Measurements from ENCODE around the gene LRRC3.

Gene LRRC3

DNA sequence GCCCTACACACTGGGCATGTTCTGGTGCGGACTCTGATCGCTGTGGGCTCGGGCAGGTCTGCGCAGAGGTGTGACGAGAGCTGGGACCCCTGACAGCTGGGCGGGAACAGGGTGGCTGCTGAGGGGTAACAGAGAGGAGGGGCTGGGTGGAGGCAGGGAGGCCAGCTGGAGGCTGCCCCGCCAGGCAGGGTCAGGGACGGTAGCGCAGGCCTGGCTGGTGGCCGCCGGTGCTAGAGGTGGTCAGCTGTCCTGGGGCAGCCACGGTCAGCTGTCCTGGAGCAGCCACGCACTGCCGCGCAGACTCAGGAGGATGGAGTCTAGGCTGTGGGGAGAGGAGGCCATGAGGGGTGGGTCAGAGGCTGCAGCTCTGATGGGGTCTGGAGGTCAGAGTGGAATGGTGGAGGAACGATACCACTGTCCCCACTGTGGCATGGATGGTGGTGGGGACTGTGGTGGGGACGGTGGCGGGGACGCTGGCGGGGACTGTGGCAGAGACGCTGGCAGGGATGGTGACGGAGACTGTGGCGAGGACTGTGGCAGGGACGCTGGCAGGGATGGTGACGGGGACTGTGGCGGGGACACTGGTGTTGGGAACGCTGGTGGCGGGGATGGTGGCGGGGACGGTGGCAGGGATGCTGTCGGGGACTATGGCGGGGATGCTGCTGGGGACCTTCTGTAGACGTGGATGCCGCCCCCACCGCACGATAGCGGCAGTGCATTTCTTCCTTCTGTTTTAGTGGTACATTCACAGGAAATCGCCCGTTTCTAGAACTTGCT is 21.3 kb upstream of the LRRC3 start:
- Histone ChIP-seq H3K4me1 (ENCODE audit: control insufficient read depth, insufficient read depth, low read depth, low read length) (peaks cover 4% of the 10 kb centered on the region), H3K9me3 (ENCODE audit: control insufficient read depth, low read length) (peaks cover 20% of the 10 kb centered on the region), H2AFZ (ENCODE audit: low read depth, low read length) (no peak overlapping the region), H3K27ac (ENCODE audit: low read length, poor library complexity, severe bottlenecking) (no peak overlapping the region), H2BK12ac (ENCODE audit: low read length in 2 of 2) (no peak overlapping the region), H3K18ac (ENCODE audit: low read depth in 1 of 2, low read length in 2 of 2) (no peak overlapping the region), H3K27me3 (ENCODE audit: control insufficient read depth in 1 of 2, insufficient read depth in 1 of 2, low read length in 2 of 2) (no peaks in the 10 kb centered on the region), H3K4me3 (ENCODE audit: insufficient read depth in 1 of 2, low read depth in 1 of 2, low read length in 2 of 2) (peak overlapping the region in 1 of 2 experiments; percentile 20), H3K4ac (ENCODE audit: low read depth in 1 of 2, low read length in 2 of 2) (no peak overlapping the region), H4K91ac (ENCODE audit: low read length) (no peak overlapping the region), H3K23ac (ENCODE audit: low read length in 2 of 2) (no peak overlapping the region), H3K14ac (ENCODE audit: low read length in 2 of 2) (peak overlapping the region in 1 of 2 experiments; percentile 20), H3K9ac (ENCODE audit: low read length) (no peak overlapping the region), H4K8ac (ENCODE audit: low read length) (no peak overlapping the region), H2AK5ac (ENCODE audit: low read length, severe bottlenecking) (no peak overlapping the region), H3K79me1 (replicated peaks; ENCODE audit: low read length, poor library complexity, severe bottlenecking) (no peaks in the 10 kb centered on the region), H2BK120ac (ENCODE audit: low read depth, low read length) (no peak overlapping the region), H3K36me3 (ENCODE audit: control insufficient read depth in 1 of 2, insufficient read depth in 2 of 2, low read depth in 1 of 2, low read length in 2 of 2) (peaks cover 0 to 3% of the 10 kb centered on the region in 2 experiments), H3K4me2 (ENCODE audit: low read length, poor library complexity, severe bottlenecking) (no peak overlapping the region), H2BK5ac (ENCODE audit: low read depth, low read length, poor library complexity, severe bottlenecking) (no peak overlapping the region), H2BK15ac (ENCODE audit: low read depth, poor library complexity, severe bottlenecking) (no peak overlapping the region)
- no peak for DNase-seq
- 92% methylated on average over 38 of the region's 39 CpGs for WGBS

DNA sequence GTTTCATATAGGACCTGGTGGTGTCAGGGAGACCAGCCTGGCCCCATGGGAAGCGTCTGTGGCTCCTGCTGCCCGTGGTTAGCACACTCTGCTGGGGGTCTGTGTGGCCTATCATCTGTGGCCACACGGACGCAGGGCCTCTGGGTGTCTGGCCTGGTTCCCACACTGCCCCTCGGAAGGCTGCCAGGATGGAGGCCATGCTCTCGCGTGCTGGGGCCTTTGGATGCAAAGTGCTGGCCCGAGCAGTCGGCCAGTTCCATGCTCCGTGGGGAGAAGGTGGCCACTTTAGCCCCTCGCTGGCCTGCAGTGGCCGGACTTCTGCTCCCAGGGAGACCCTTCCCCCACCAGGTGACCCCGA is 20.8 kb upstream of the LRRC3 start:
- DNase-seq = no peak
- Histone ChIP-seq H2AFZ (ENCODE audit: low read depth, low read length) (no peak overlapping the region), H3K4me2 (ENCODE audit: low read length, poor library complexity, severe bottlenecking) (no peak overlapping the region), H2BK12ac (ENCODE audit: low read length in 2 of 2) (no peak overlapping the region), H4K8ac (ENCODE audit: low read length) (no peak overlapping the region), H3K18ac (ENCODE audit: low read depth in 1 of 2, low read length in 2 of 2) (no peak overlapping the region), H4K91ac (ENCODE audit: low read length) (no peak overlapping the region), H2BK120ac (ENCODE audit: low read depth, low read length) (no peak overlapping the region), H3K9ac (ENCODE audit: low read length) (no peak overlapping the region), H3K27me3 (ENCODE audit: control insufficient read depth in 1 of 2, insufficient read depth in 1 of 2, low read length in 2 of 2) (no peaks in the 10 kb centered on the region), H3K4me1 (ENCODE audit: control insufficient read depth, insufficient read depth, low read depth, low read length) (peaks cover 4% of the 10 kb centered on the region), H3K27ac (ENCODE audit: low read length, poor library complexity, severe bottlenecking) (no peak overlapping the region), H3K79me1 (replicated peaks; ENCODE audit: low read length, poor library complexity, severe bottlenecking) (no peaks in the 10 kb centered on the region), H3K4me3 (ENCODE audit: insufficient read depth in 1 of 2, low read depth in 1 of 2, low read length in 2 of 2) (no peak overlapping the region), H2AK5ac (ENCODE audit: low read length, severe bottlenecking) (no peak overlapping the region), H3K23ac (ENCODE audit: low read length in 2 of 2) (no peak overlapping the region), H3K4ac (ENCODE audit: low read depth in 1 of 2, low read length in 2 of 2) (no peak overlapping the region), H3K14ac (ENCODE audit: low read length in 2 of 2) (no peak overlapping the region), H3K9me3 (ENCODE audit: control insufficient read depth, low read length) (peaks cover 20% of the 10 kb centered on the region), H2BK15ac (ENCODE audit: low read depth, poor library complexity, severe bottlenecking) (no peak overlapping the region), H2BK5ac (ENCODE audit: low read depth, low read length, poor library complexity, severe bottlenecking) (no peak overlapping the region), H3K36me3 (ENCODE audit: control insufficient read depth in 1 of 2, insufficient read depth in 2 of 2, low read depth in 1 of 2, low read length in 2 of 2) (peaks cover 0 to 3% of the 10 kb centered on the region in 2 experiments)
- WGBS = 82% methylated on average over 13 of the region's 13 CpGs

DNA sequence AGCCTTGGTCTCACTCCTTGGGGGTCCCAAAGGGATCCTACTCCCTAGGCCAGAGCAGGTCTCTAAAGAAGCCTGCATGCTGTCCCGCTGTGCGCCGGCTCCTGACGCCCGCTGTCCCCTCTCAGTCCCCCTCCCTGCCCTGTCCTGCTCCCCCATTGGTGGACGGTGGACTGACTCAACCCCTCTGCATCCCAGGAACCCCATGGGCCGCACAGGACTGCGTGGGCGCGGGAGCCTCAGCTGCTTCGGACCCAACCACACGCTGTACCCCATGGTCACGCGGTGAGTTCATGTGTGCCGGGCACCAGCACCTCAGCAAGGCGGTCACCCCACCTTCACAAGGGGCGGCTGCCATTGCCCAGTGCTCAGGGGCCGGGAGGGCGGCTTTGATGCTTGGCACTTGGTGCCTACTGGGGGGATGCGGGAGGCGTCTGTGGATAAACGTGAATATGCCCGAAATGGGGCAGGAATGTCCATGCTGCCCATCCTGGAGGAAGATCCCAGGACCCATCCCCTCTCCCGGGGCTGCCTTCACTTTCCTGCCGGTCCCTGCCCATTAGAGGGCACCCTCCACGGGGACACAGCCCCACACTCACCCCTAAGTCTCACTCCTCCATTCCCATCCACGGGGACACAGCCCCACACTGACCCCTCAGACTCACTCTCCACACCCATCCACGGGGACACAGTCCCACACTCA is 20.2 kb upstream of the LRRC3 start:
- no peak for DNase-seq
- Histone ChIP-seq H3K18ac (ENCODE audit: low read depth in 1 of 2, low read length in 2 of 2) (no peak overlapping the region), H3K23ac (ENCODE audit: low read length in 2 of 2) (no peak overlapping the region), H3K14ac (ENCODE audit: low read length in 2 of 2) (no peak overlapping the region), H3K4me1 (ENCODE audit: control insufficient read depth, insufficient read depth, low read depth, low read length) (peaks cover 4% of the 10 kb centered on the region), H2BK120ac (ENCODE audit: low read depth, low read length) (no peak overlapping the region), H3K79me1 (replicated peaks; ENCODE audit: low read length, poor library complexity, severe bottlenecking) (no peaks in the 10 kb centered on the region), H3K27ac (ENCODE audit: low read length, poor library complexity, severe bottlenecking) (no peak overlapping the region), H2BK15ac (ENCODE audit: low read depth, poor library complexity, severe bottlenecking) (no peak overlapping the region), H3K4me2 (ENCODE audit: low read length, poor library complexity, severe bottlenecking) (no peak overlapping the region), H3K9me3 (ENCODE audit: control insufficient read depth, low read length) (peaks cover 14% of the 10 kb centered on the region), H3K4me3 (ENCODE audit: insufficient read depth in 1 of 2, low read depth in 1 of 2, low read length in 2 of 2) (no peak overlapping the region), H2AFZ (ENCODE audit: low read depth, low read length) (no peak overlapping the region), H3K9ac (ENCODE audit: low read length) (no peak overlapping the region), H2AK5ac (ENCODE audit: low read length, severe bottlenecking) (no peak overlapping the region), H2BK5ac (ENCODE audit: low read depth, low read length, poor library complexity, severe bottlenecking) (no peak overlapping the region), H3K36me3 (ENCODE audit: control insufficient read depth in 1 of 2, insufficient read depth in 2 of 2, low read depth in 1 of 2, low read length in 2 of 2) (peaks cover 0 to 3% of the 10 kb centered on the region in 2 experiments), H3K4ac (ENCODE audit: low read depth in 1 of 2, low read length in 2 of 2) (no peak overlapping the region), H4K91ac (ENCODE audit: low read length) (no peak overlapping the region), H4K8ac (ENCODE audit: low read length) (no peak overlapping the region), H3K27me3 (ENCODE audit: control insufficient read depth in 1 of 2, insufficient read depth in 1 of 2, low read length in 2 of 2) (no peaks in the 10 kb centered on the region), H2BK12ac (ENCODE audit: low read length in 2 of 2) (no peak overlapping the region)
- WGBS = 83% methylated on average over 28 of the region's 28 CpGs

DNA sequence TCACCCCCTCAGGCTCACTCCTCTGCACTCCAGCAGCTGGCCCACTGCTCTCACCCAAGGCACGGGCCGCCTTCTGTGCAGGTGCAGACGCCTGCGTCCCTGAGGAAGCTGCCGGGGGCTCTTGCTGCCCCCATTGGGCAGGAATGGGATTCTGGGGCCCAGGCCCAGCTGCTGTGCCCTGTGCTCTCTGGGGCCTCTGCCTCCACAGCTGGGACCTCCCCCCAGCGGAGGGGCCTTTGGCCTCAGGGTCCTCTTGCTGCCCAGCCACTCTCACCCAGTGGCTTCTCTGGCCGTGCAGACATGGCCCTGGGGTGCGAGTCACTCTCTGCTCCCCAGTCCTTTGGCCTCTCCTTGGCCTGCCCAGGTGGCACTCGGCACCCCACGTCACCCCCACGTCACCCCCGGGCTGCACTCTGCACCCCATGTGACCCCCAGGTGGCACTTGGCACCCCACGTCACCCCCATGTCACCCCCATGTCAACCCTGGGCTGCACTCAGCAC is 19.1 kb upstream of the LRRC3 start:
- peaks cover 11% of the 10 kb centered on the region for H3K9me3 ChIP-seq (ENCODE audit: control insufficient read depth, low read length)

More for the DNA sequence above, 19.1 kb upstream of the LRRC3 start:
- Histone ChIP-seq H3K79me1 (replicated peaks; ENCODE audit: low read length, poor library complexity, severe bottlenecking) (no peaks in the 10 kb centered on the region), H3K4me3 (ENCODE audit: insufficient read depth in 1 of 2, low read depth in 1 of 2, low read length in 2 of 2) (no peak overlapping the region), H3K36me3 (ENCODE audit: control insufficient read depth in 1 of 2, insufficient read depth in 2 of 2, low read depth in 1 of 2, low read length in 2 of 2) (peaks cover 0 to 3% of the 10 kb centered on the region in 2 experiments), H3K23ac (ENCODE audit: low read length in 2 of 2) (no peak overlapping the region), H4K8ac (ENCODE audit: low read length) (no peak overlapping the region), H2AK5ac (ENCODE audit: low read length, severe bottlenecking) (no peak overlapping the region), H3K18ac (ENCODE audit: low read depth in 1 of 2, low read length in 2 of 2) (no peak overlapping the region), H3K4me1 (ENCODE audit: control insufficient read depth, insufficient read depth, low read depth, low read length) (peaks cover 4% of the 10 kb centered on the region), H4K91ac (ENCODE audit: low read length) (no peak overlapping the region), H3K9ac (ENCODE audit: low read length) (no peak overlapping the region), H2AFZ (ENCODE audit: low read depth, low read length) (no peak overlapping the region), H2BK5ac (ENCODE audit: low read depth, low read length, poor library complexity, severe bottlenecking) (no peak overlapping the region), H3K4me2 (ENCODE audit: low read length, poor library complexity, severe bottlenecking) (no peak overlapping the region), H2BK12ac (ENCODE audit: low read length in 2 of 2) (no peak overlapping the region), H3K27me3 (ENCODE audit: control insufficient read depth in 1 of 2, insufficient read depth in 1 of 2, low read length in 2 of 2) (no peaks in the 10 kb centered on the region), H2BK120ac (ENCODE audit: low read depth, low read length) (no peak overlapping the region), H3K4ac (ENCODE audit: low read depth in 1 of 2, low read length in 2 of 2) (no peak overlapping the region), H3K27ac (ENCODE audit: low read length, poor library complexity, severe bottlenecking) (no peak overlapping the region), H2BK15ac (ENCODE audit: low read depth, poor library complexity, severe bottlenecking) (no peak overlapping the region), H3K14ac (ENCODE audit: low read length in 2 of 2) (no peak overlapping the region)
- 94% methylated on average over 13 of the region's 13 CpGs for WGBS
- no peak for DNase-seq
